Measurements from ENCODE around the gene GPR61. TPM values are rescaled to one million over a fixed set of nuclear protein-coding genes. Genes with fewer than 3 reads are reported as not detected.

The GPR61 gene
- total RNA-seq, 6 experiments from 2014 or later, result not detected

- H3K4me1 ChIP-seq, result no peaks in the 10 kb centered on the region
- no peak for ATAC-seq
- intact Hi-C loops (cut with DNase I), result no loop called here
- WGBS (ENCODE audit: insufficient coverage, low coverage, low lambda C conversion rate, missing lambda C conversion rate), result 64% methylated on average over 10 of the region's 14 CpGs
- H3K27ac ChIP-seq, result no peak overlapping the region
- DNase-seq, result no peak
- H3K27me3 ChIP-seq, result no peaks in the 10 kb centered on the region
- H3K4me3 ChIP-seq, result no peak overlapping the region
- TF ChIP-seq CTCF (IDR thresholded peaks at IDR 0.05) (no peak), POLR2A (IDR thresholded peaks at IDR 0.05) (no peak)
- no peaks in the 10 kb centered on the region for H3K36me3 ChIP-seq
- H3K9me3 ChIP-seq, result no peaks in the 10 kb centered on the region
These were observed 18.4 kb upstream of the GPR61 start for GRCh38 chr1:109521002-109521951.

- Histone ChIP-seq H3K9me3 (no peaks in the 10 kb centered on the region), H3K4me1 (no peaks in the 10 kb centered on the region), H3K4me3 (no peak overlapping the region), H3K27ac (no peak overlapping the region), H3K36me3 (no peaks in the 10 kb centered on the region), H3K27me3 (no peaks in the 10 kb centered on the region)
- ATAC-seq (no peak), DNase-seq (no peak)
- intact Hi-C loops (cut with DNase I), result no loop called here
- TF ChIP-seq POLR2A (IDR thresholded peaks at IDR 0.05) (no peak), CTCF (IDR thresholded peaks at IDR 0.05) (no peak)
- 71% methylated on average over 7 of the region's 7 CpGs for WGBS (ENCODE audit: insufficient coverage, low coverage, low lambda C conversion rate, missing lambda C conversion rate)
These were observed 17.6 kb upstream of the GPR61 start for GRCh38 chr1:109522026-109522425.

GRCh38 chr1:109523706-109524105 lies 16.0 kb upstream of the GPR61 start:
- no peaks in the 10 kb centered on the region for H3K36me3 ChIP-seq
- no peaks in the 10 kb centered on the region for H3K4me1 ChIP-seq
- no peak overlapping the region for H3K27ac ChIP-seq
- 98% methylated on average over 2 of the region's 2 CpGs for WGBS (ENCODE audit: insufficient coverage, low coverage, low lambda C conversion rate, missing lambda C conversion rate)
- no peak overlapping the region for H3K4me3 ChIP-seq
- TF ChIP-seq CTCF (IDR thresholded peaks at IDR 0.05) (no peak), POLR2A (IDR thresholded peaks at IDR 0.05) (no peak)
- intact Hi-C loops (cut with DNase I), result no loop called here
- DNase-seq (no peak), ATAC-seq (no peak)
- no peaks in the 10 kb centered on the region for H3K9me3 ChIP-seq
- no peaks in the 10 kb centered on the region for H3K27me3 ChIP-seq

GRCh38 chr1:109527098-109527811 lies 12.4 kb upstream of the GPR61 start:
- no peaks in the 10 kb centered on the region for H3K9me3 ChIP-seq
- DNase-seq (no peak), ATAC-seq (no peak)
- no peak for TF ChIP-seq CTCF (IDR thresholded peaks at IDR 0.05)
- no peak for TF ChIP-seq POLR2A (IDR thresholded peaks at IDR 0.05)
- H3K27me3 ChIP-seq, result no peaks in the 10 kb centered on the region
- H3K27ac ChIP-seq, result no peak overlapping the region
- no peaks in the 10 kb centered on the region for H3K36me3 ChIP-seq
- H3K4me3 ChIP-seq, result no peak overlapping the region
- WGBS (ENCODE audit: insufficient coverage, low coverage, low lambda C conversion rate, missing lambda C conversion rate), result 52% methylated on average over 10 of the region's 14 CpGs
- peaks cover 0 to 2% (median 0%) of the 10 kb centered on the region in 4 donors for H3K4me1 ChIP-seq
- intact Hi-C loops (cut with DNase I), result no loop called here

Data from right lobe of liver (tissue), 6 donors.